ENCODE results near the gene MAGI3. TPM values are rescaled to one million over a fixed set of nuclear protein-coding genes. Genes with fewer than 3 reads are reported as not detected.

Gene MAGI3
- total and polyA plus RNA-seq, 7 donors: 0.76 to 7.1 (median 2.9) TPM

GRCh38 chr1:113444857-113445256 lies 54.5 kb downstream of the MAGI3 start:
- TF ChIP-seq CTCF (IDR thresholded peaks at IDR 0.05): no peak
- Histone ChIP-seq H3K36me3 (ENCODE audit: insufficient read depth in 1 of 2, low read depth in 1 of 2) (no peaks in the 10 kb centered on the region), H3K27ac (no peak overlapping the region), H3K4me1 (no peaks in the 10 kb centered on the region), H3K27me3 (ENCODE audit: insufficient read depth in 3 of 3, low read length in 2 of 3) (no peaks in the 10 kb centered on the region), H3K4me3 (no peak overlapping the region), H3K9me3 (peaks cover 4% of the 10 kb centered on the region)
- intact Hi-C loops (cut with DNase I): no loop called here
- DNase-seq (no peak), ATAC-seq (no peak)

- Histone ChIP-seq H3K4me1 (no peaks in the 10 kb centered on the region), H3K9me3 (no peaks in the 10 kb centered on the region), H3K27ac (no peak overlapping the region), H3K27me3 (ENCODE audit: insufficient read depth in 3 of 3, low read length in 2 of 3) (no peaks in the 10 kb centered on the region), H3K4me3 (no peak overlapping the region), H3K36me3 (ENCODE audit: insufficient read depth in 1 of 2, low read depth in 1 of 2) (no peaks in the 10 kb centered on the region)
- ATAC-seq (no peak), DNase-seq (no peak)
- 12 to 24% (median 22%) methylated on average over 1 of the region's 1 CpG for WGBS, 3 donors
- no peak for TF ChIP-seq CTCF (IDR thresholded peaks at IDR 0.05)
- intact Hi-C loops (cut with DNase I): loop anchor here (5.0 to 10.0 kb wide), 2 partner anchors 307 to 309 kb away; no protein-coding TSS in a partner anchor
These were observed 61.4 kb downstream of the MAGI3 start for GRCh38 chr1:113451710-113452109.

- no peak for DNase-seq
These were observed 62.8 kb downstream of the MAGI3 start for GRCh38 chr1:113452921-113453770.

GRCh38 chr1:113453771-113454083 lies 63.4 kb downstream of the MAGI3 start:
- intact Hi-C loops (cut with DNase I): loop anchor here (5.0 to 10.0 kb wide), 2 partner anchors 309 to 311 kb away; no protein-coding TSS in a partner anchor
- no peak for ATAC-seq
- DNase-seq: no peak
- Histone ChIP-seq H3K4me1 (no peaks in the 10 kb centered on the region), H3K27me3 (ENCODE audit: insufficient read depth in 3 of 3, low read length in 2 of 3) (no peaks in the 10 kb centered on the region), H3K27ac (no peak overlapping the region), H3K36me3 (ENCODE audit: insufficient read depth in 1 of 2, low read depth in 1 of 2) (no peaks in the 10 kb centered on the region), H3K9me3 (no peaks in the 10 kb centered on the region), H3K4me3 (no peak overlapping the region)
- TF ChIP-seq CTCF (IDR thresholded peaks at IDR 0.05): no peak
- WGBS, 3 donors: 86 to 95% (median 94%) methylated on average over 1 of the region's 1 CpG

More at GRCh38 chr1:113452921-113453770, 62.8 kb downstream of the MAGI3 start:
- Histone ChIP-seq H3K36me3 (ENCODE audit: insufficient read depth in 1 of 2, low read depth in 1 of 2) (no peaks in the 10 kb centered on the region), H3K27me3 (ENCODE audit: insufficient read depth in 3 of 3, low read length in 2 of 3) (no peaks in the 10 kb centered on the region), H3K4me3 (no peak overlapping the region), H3K9me3 (no peaks in the 10 kb centered on the region), H3K27ac (no peak overlapping the region), H3K4me1 (no peaks in the 10 kb centered on the region)
- TF ChIP-seq CTCF (IDR thresholded peaks at IDR 0.05): peak; percentile 43
- WGBS, 3 donors: 70 to 76% (median 73%) methylated on average over 2 of the region's 2 CpGs
- intact Hi-C loops (cut with DNase I): loop anchor here (5.0 to 10.0 kb wide), 2 partner anchors 308 to 311 kb away; no protein-coding TSS in a partner anchor
- ATAC-seq: peak in 2 of 4 donors; percentile 52 to 54
